Neuronal stem cell (in vitro differentiated cells): ENCODE data around the gene SHTN1.

Experiments used
- DNase-seq: peaks from one replicate; pipeline ENCODE4 v3.0.0-alpha.2; 2013; ENCODE audit warnings: low spot score
- H2AFZ ChIP-seq: one replicate; pipeline ENCODE4 v1.6.1; 2013; ENCODE audit warnings: mild to moderate bottlenecking, low read length, inconsistent platforms
- H2AK5ac ChIP-seq: 2 replicates; pipeline ENCODE4 v1.6.1; 2013; ENCODE audit warnings: low read depth, mild to moderate bottlenecking, inconsistent platforms, low read length, moderate library complexity, mixed read lengths
- H2BK120ac ChIP-seq: 2 replicates; pipeline ENCODE4 v1.6.1; 2013; ENCODE audit warnings: low read depth, mild to moderate bottlenecking, inconsistent platforms, low read length, moderate library complexity, mixed read lengths
- H2BK12ac ChIP-seq: one replicate; pipeline ENCODE4 v1.6.1; 2013; ENCODE audit warnings: low read length, inconsistent platforms
- H2BK15ac ChIP-seq: 2 replicates; pipeline ENCODE4 v1.6.1; 2013; ENCODE audit warnings: mild to moderate bottlenecking, low read length, inconsistent platforms, mixed read lengths
- H2BK5ac ChIP-seq: one replicate; pipeline ENCODE4 v1.6.1; 2013; ENCODE audit warnings: inconsistent platforms, mild to moderate bottlenecking, low read length, moderate library complexity
- H3K14ac ChIP-seq: one replicate; pipeline ENCODE4 v1.6.1; 2013; ENCODE audit warnings: low read length, inconsistent platforms
- H3K18ac ChIP-seq: 2 replicates; pipeline ENCODE4 v1.6.1; 2013; ENCODE audit warnings: low read length, inconsistent platforms
- H3K23ac ChIP-seq: 2 replicates; pipeline ENCODE4 v1.6.1; 2013; ENCODE audit warnings: low read depth, mild to moderate bottlenecking, mixed read lengths, low read length, inconsistent platforms; ENCODE audit not compliant: poor library complexity
- H3K27ac ChIP-seq: replicated peaks from 3 replicates; pipeline ENCODE4 v1.5.1; 2013; ENCODE audit warnings: low read length, inconsistent platforms
- H3K27me3 ChIP-seq, 3 experiments: 2 replicates each; pipeline ENCODE4 v1.6.1; 2013; ENCODE audit warnings: low read length in 3 of 3, mild to moderate bottlenecking in 2 of 3, inconsistent platforms in 1 of 3, low read depth in 1 of 3, mixed read lengths in 1 of 3, moderate library complexity in 1 of 3; ENCODE audit not compliant: control insufficient read depth in 3 of 3, insufficient read depth in 3 of 3
- H3K36me3 ChIP-seq, 2 donors: replicated peaks in 1 of 2; 2 replicates each; pipeline ENCODE4 v1.6.1; 2013; ENCODE audit warnings: low read length in 2 of 2; ENCODE audit not compliant: control insufficient read depth in 2 of 2, insufficient read depth in 2 of 2
- H3K4ac ChIP-seq: 2 replicates; pipeline ENCODE4 v1.6.1; 2013; ENCODE audit warnings: inconsistent platforms, mild to moderate bottlenecking, low read length, moderate library complexity
- H3K4me1 ChIP-seq, 2 donors: 1 replicate in 1 of 2; 2 replicates in 1 of 2; pipeline ENCODE4 v1.6.1; 2013; ENCODE audit warnings: low read length in 2 of 2, low read depth in 1 of 2; ENCODE audit not compliant: control insufficient read depth in 2 of 2, insufficient read depth in 1 of 2
- H3K4me2 ChIP-seq: one replicate; pipeline ENCODE4 v1.6.1; 2013; ENCODE audit warnings: mild to moderate bottlenecking, low read length, inconsistent platforms; ENCODE audit not compliant: insufficient read depth, poor library complexity, severe bottlenecking
- H3K4me3 ChIP-seq, 2 donors: 2 replicates each; pipeline ENCODE4 v1.5.1; 2013; ENCODE audit warnings: low read length in 2 of 2, mild to moderate bottlenecking in 2 of 2, inconsistent platforms in 1 of 2, moderate library complexity in 1 of 2
- H3K79me1 ChIP-seq: one replicate; pipeline ENCODE4 v1.6.1; 2013; ENCODE audit warnings: low read depth, mild to moderate bottlenecking, inconsistent platforms, low read length, moderate library complexity
- H3K9ac ChIP-seq: one replicate; pipeline ENCODE4 v1.6.1; 2013; ENCODE audit warnings: mild to moderate bottlenecking, low read depth, low read length, inconsistent platforms; ENCODE audit not compliant: poor library complexity
- H3K9me3 ChIP-seq, 2 donors: replicated peaks in 1 of 2; 2 replicates each; pipeline versions ENCODE3 to v1.6.1; 2013; ENCODE audit warnings: low read length in 2 of 2, mild to moderate bottlenecking in 2 of 2, inconsistent platforms in 1 of 2, low read depth in 1 of 2, mixed read lengths in 1 of 2, moderate library complexity in 1 of 2; ENCODE audit not compliant: control insufficient read depth in 2 of 2, insufficient read depth in 1 of 2
- H4K8ac ChIP-seq: one replicate; pipeline ENCODE4 v1.6.1; 2013; ENCODE audit warnings: low read depth, mild to moderate bottlenecking, inconsistent platforms, low read length, moderate library complexity
- H4K91ac ChIP-seq: one replicate; pipeline ENCODE4 v1.6.1; 2013; ENCODE audit warnings: low read length, low read depth, mild to moderate bottlenecking, inconsistent platforms; ENCODE audit not compliant: poor library complexity
- WGBS, 2 donors: extraction: QIAGEN DNeasy Blood & Tissue Kit; methylation state at CpG; one replicate each; pipeline ENCODE4 v1.1.7; 2013; ENCODE audit warnings: missing lambda C conversion rate in 2 of 2, mixed read lengths in 1 of 2; ENCODE audit not compliant: insufficient read length in 2 of 2, insufficient replicate concordance in 1 of 2; ENCODE audit errors: extremely low coverage in 2 of 2; 5-methylcytosine and 5-hydroxymethylcytosine counted together

Gene SHTN1

GRCh38 chr10:116915340-116915739 is 89.6 kb downstream of the SHTN1 start:
- H3K27me3 ChIP-seq, result no peaks in the 10 kb centered on the region
- no peak overlapping the region for H2BK12ac ChIP-seq
- no peak overlapping the region for H3K4me3 ChIP-seq
- no peaks in the 10 kb centered on the region for H3K36me3 ChIP-seq
- H3K23ac ChIP-seq, result no peak overlapping the region
- no peak overlapping the region for H4K91ac ChIP-seq
- no peak overlapping the region for H2BK5ac ChIP-seq
- H2AK5ac ChIP-seq, result no peak overlapping the region
- no CpG with 5 or more reads among the region's 2 CpGs for WGBS, 2 donors
- no peak overlapping the region for H3K4me2 ChIP-seq
- no peak overlapping the region for H3K9ac ChIP-seq
- H3K9me3 ChIP-seq, result no peaks in the 10 kb centered on the region
- H3K14ac ChIP-seq, result no peak overlapping the region
- peaks cover 0 to 3% of the 10 kb centered on the region in 2 donors for H3K4me1 ChIP-seq
- no peak overlapping the region for H2BK15ac ChIP-seq
- H2AFZ ChIP-seq, result no peak overlapping the region
- no peak overlapping the region for H3K18ac ChIP-seq
- H3K27ac ChIP-seq, result no peak overlapping the region
- no peak for DNase-seq
- no peak overlapping the region for H2BK120ac ChIP-seq
- no peak overlapping the region for H3K4ac ChIP-seq
- H3K79me1 ChIP-seq, result no peaks in the 10 kb centered on the region
- no peak overlapping the region for H4K8ac ChIP-seq

DNA sequence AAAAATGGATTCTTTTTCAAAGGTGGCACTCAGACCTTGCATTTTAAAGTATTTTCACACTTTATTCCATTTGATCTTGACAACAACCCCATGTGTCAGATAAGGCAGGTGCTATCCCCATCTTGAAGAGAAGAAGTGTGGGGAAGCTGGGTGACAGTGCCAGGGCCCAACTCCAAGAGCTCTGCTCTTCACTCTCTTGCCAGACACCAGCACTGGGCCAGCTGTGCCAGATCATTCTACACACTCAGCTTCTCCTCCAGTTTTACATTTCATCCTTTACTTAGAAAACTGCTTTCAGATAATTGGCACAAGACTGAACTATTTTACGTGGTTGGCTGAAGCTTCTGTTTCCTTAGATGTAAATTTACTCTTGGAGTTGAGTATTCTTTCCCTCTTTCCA is 91.3 kb downstream of the SHTN1 start:
- H3K27me3 ChIP-seq, result no peaks in the 10 kb centered on the region
- no CpG with 5 or more reads among the region's 1 CpG for WGBS, 2 donors

DNA sequence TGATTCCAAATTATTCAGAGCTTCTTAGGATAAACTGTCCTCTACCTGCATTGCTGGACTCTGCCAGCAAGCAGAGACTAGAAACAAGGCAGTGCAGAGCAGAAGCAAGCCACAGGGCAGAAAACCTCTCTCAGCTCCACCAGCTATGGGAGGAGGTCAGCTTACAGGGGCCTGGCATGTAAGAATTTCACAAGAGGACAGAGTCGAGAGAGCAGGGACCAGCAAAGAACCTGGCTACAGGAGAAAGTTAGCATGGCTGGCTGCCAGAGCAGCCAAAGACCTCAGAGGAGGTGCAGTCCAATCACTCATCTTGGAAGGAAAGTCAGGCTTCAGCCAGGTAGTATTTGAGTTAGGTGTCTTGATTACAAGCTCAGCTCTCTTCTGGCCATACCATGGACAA is 92.8 kb downstream of the SHTN1 start:
- peaks cover 0 to 3% of the 10 kb centered on the region in 2 donors for H3K4me1 ChIP-seq
- no peak overlapping the region for H3K18ac ChIP-seq
- no peaks in the 10 kb centered on the region for H3K79me1 ChIP-seq
- H4K8ac ChIP-seq, result no peak overlapping the region
- H3K4me2 ChIP-seq, result no peak overlapping the region
- H3K4me3 ChIP-seq, result no peak overlapping the region
- no peak overlapping the region for H3K4ac ChIP-seq
- H3K23ac ChIP-seq, result no peak overlapping the region
- no peak overlapping the region for H2BK12ac ChIP-seq
- no peaks in the 10 kb centered on the region for H3K36me3 ChIP-seq
- no peak overlapping the region for H2AFZ ChIP-seq
- no CpG with 5 or more reads among the region's 1 CpG for WGBS, 2 donors
- H3K27me3 ChIP-seq, result no peaks in the 10 kb centered on the region
- no peak overlapping the region for H4K91ac ChIP-seq
- no peak for DNase-seq
- no peak overlapping the region for H2BK120ac ChIP-seq
- no peak overlapping the region for H3K9ac ChIP-seq
- H2AK5ac ChIP-seq, result no peak overlapping the region
- no peak overlapping the region for H2BK15ac ChIP-seq
- no peak overlapping the region for H3K27ac ChIP-seq
- H3K9me3 ChIP-seq, result no peaks in the 10 kb centered on the region
- H3K14ac ChIP-seq, result no peak overlapping the region
- H2BK5ac ChIP-seq, result no peak overlapping the region

More for the DNA sequence above, 91.3 kb downstream of the SHTN1 start:
- Histone ChIP-seq H4K91ac (no peak overlapping the region), H2BK5ac (no peak overlapping the region), H3K4me3 (no peak overlapping the region), H4K8ac (no peak overlapping the region), H3K4me2 (no peak overlapping the region), H3K36me3 (no peaks in the 10 kb centered on the region), H2AFZ (no peak overlapping the region), H2AK5ac (no peak overlapping the region), H3K9me3 (no peaks in the 10 kb centered on the region), H3K4me1 (peaks cover 0 to 3% of the 10 kb centered on the region in 2 donors), H3K14ac (no peak overlapping the region), H3K79me1 (no peaks in the 10 kb centered on the region), H3K23ac (no peak overlapping the region), H3K9ac (no peak overlapping the region), H2BK12ac (no peak overlapping the region), H3K4ac (no peak overlapping the region), H3K18ac (no peak overlapping the region), H2BK120ac (no peak overlapping the region), H3K27ac (no peak overlapping the region), H2BK15ac (no peak overlapping the region)
- DNase-seq, result no peak

- H4K8ac ChIP-seq, result no peak overlapping the region
- no peaks in the 10 kb centered on the region for H3K79me1 ChIP-seq
- H2BK15ac ChIP-seq, result no peak overlapping the region
- H2BK12ac ChIP-seq, result no peak overlapping the region
- H2AFZ ChIP-seq, result no peak overlapping the region
- H3K9me3 ChIP-seq, result no peaks in the 10 kb centered on the region
- no peak overlapping the region for H3K4me2 ChIP-seq
- no peak overlapping the region for H3K9ac ChIP-seq
- no peak overlapping the region for H3K4me3 ChIP-seq
- no peak overlapping the region for H3K4ac ChIP-seq
- no peak for DNase-seq
- no peak overlapping the region for H3K14ac ChIP-seq
- no peak overlapping the region for H4K91ac ChIP-seq
- no peak overlapping the region for H2BK5ac ChIP-seq
- WGBS, 2 donors, result no CpG with 5 or more reads among the region's 3 CpGs
- no peaks in the 10 kb centered on the region for H3K36me3 ChIP-seq
- no peak overlapping the region for H3K27ac ChIP-seq
- no peak overlapping the region for H3K18ac ChIP-seq
- H3K23ac ChIP-seq, result no peak overlapping the region
- H2AK5ac ChIP-seq, result no peak overlapping the region
- no peaks in the 10 kb centered on the region for H3K27me3 ChIP-seq
- H3K4me1 ChIP-seq, result peaks cover 0 to 3% of the 10 kb centered on the region in 2 donors
- no peak overlapping the region for H2BK120ac ChIP-seq
These were observed 94.1 kb downstream of the SHTN1 start for GRCh38 chr10:116910910-116911309.
